Activated CD4-positive, alpha-beta memory T cell treated with anti-CD3 and anti-CD28 coated beads, Interleukin-2, amount 10 ng/mL, durations not matched to agents 7 days and 5 days (primary cell): ENCODE results near the gene HOXB9. TPM values are rescaled to one million over a fixed set of nuclear protein-coding genes. Genes with fewer than 3 reads are reported as not detected.

Source experiments
- CTCF ChIA-PET: fragments of 350-600 bp; sonication (Branson Sonifier 250); formaldehyde crosslinking; loops from one replicate; lab custom pipeline; 2021; ENCODE audit warnings: antibody characterized with exemption, inconsistent platforms; lab: Charles Lee
- POLR2A ChIA-PET: fragments of 350-600 bp; sonication (Branson Sonifier 250); formaldehyde crosslinking; loops from one replicate; lab custom pipeline; 2021; ENCODE audit warnings: antibody characterized with exemption; lab: Charles Lee
- DNase-seq: peaks from one replicate; pipeline ENCODE4 v3.0.0-alpha.2; 2020
- H3K27ac Mint-ChIP-seq: one replicate; pipeline ENCODE4 v1.8.0; 2021; ENCODE audit warnings: mild to moderate bottlenecking, mixed read lengths
- H3K27me3 Mint-ChIP-seq: one replicate; pipeline ENCODE4 v1.8.0; 2021; ENCODE audit warnings: mixed read lengths
- H3K36me3 Mint-ChIP-seq: one replicate; pipeline ENCODE4 v1.8.0; 2021; ENCODE audit warnings: low read depth, mixed read lengths
- H3K4me1 Mint-ChIP-seq: one replicate; pipeline ENCODE4 v1.8.0; 2021; ENCODE audit warnings: mixed read lengths
- H3K4me3 Mint-ChIP-seq: one replicate; pipeline ENCODE4 v1.8.0; 2021; ENCODE audit warnings: mild to moderate bottlenecking, mixed read lengths
- H3K9me3 Mint-ChIP-seq: one replicate; pipeline ENCODE4 v1.8.0; 2021; ENCODE audit warnings: mixed read lengths
- total RNA-seq, 2 experiments: library from RNA; stranded (reverse); gene quantifications; one replicate each; pipeline ENCODE4 v1.2.3, GENCODE V29; 2021

HOXB9 gene
- total RNA-seq, 2 experiments from 2014 or later = 0.88 to 1.4 TPM

- peaks cover 27% of the 10 kb centered on the region for H3K4me1 Mint-ChIP-seq
- H3K27ac Mint-ChIP-seq = no peak overlapping the region
- CTCF ChIA-PET = interaction anchor here (0.6 to 2.4 kb wide), 48 partner anchors 10 to 968 kb away, joined by 3 to 27 read pairs (median 4); partner anchors contain the start of genes ATP5MC1 and HOXB9
- H3K27me3 Mint-ChIP-seq = peaks cover 93% of the 10 kb centered on the region
- POLR2A ChIA-PET = interaction anchor here (1.1 to 2.3 kb wide), 4 partner anchors 11 to 27 kb away, joined by 3 to 10 read pairs (median 4); partner anchors contain the start of gene HOXB9
- no peaks in the 10 kb centered on the region for H3K9me3 Mint-ChIP-seq
- H3K4me3 Mint-ChIP-seq = no peak overlapping the region
- H3K36me3 Mint-ChIP-seq = no peaks in the 10 kb centered on the region
- peak; percentile 74 for DNase-seq
Observed at GRCh38 chr17:48636177-48637018, 10.2 kb upstream of the HOXB9 start.

GRCh38 chr17:48634493-48635208 is 8.5 kb upstream of the HOXB9 start:
- CTCF ChIA-PET = interaction anchor here (0.7 to 2.4 kb wide), 4 partner anchors 9 to 494 kb away, joined by 3 to 20 read pairs (median 4); partner anchors contain the start of gene HOXB9
- no peak overlapping the region for H3K4me3 Mint-ChIP-seq

GRCh38 chr17:48633266-48633677 is 7.1 kb upstream of the HOXB9 start:
- peaks cover 95% of the 10 kb centered on the region for H3K27me3 Mint-ChIP-seq
- H3K27ac Mint-ChIP-seq = no peak overlapping the region
- H3K9me3 Mint-ChIP-seq = no peaks in the 10 kb centered on the region
- ChIA-PET CTCF (interaction anchor here (0.9 to 1.4 kb wide), 3 partner anchors 9 to 32 kb away, joined by 3 read pairs; no protein-coding TSS in a partner anchor), POLR2A (no interaction called here)
- H3K36me3 Mint-ChIP-seq = no peaks in the 10 kb centered on the region
- DNase-seq = no peak
- H3K4me3 Mint-ChIP-seq = no peak overlapping the region
- peaks cover 25% of the 10 kb centered on the region for H3K4me1 Mint-ChIP-seq

More at GRCh38 chr17:48634493-48635208, 8.5 kb upstream of the HOXB9 start:
- no peaks in the 10 kb centered on the region for H3K36me3 Mint-ChIP-seq
- peaks cover 93% of the 10 kb centered on the region for H3K27me3 Mint-ChIP-seq
- H3K9me3 Mint-ChIP-seq = no peaks in the 10 kb centered on the region
- POLR2A ChIA-PET = interaction anchor here (0.9 to 2.3 kb wide), 2 partner anchors 9 to 26 kb away, joined by 3 to 10 read pairs; partner anchors contain the start of gene HOXB9
- H3K4me1 Mint-ChIP-seq = peaks cover 25% of the 10 kb centered on the region
- no peak overlapping the region for H3K27ac Mint-ChIP-seq
- no peak for DNase-seq

GRCh38 chr17:48632579-48633265 is 6.6 kb upstream of the HOXB9 start:
- no peak for DNase-seq
- no peaks in the 10 kb centered on the region for H3K36me3 Mint-ChIP-seq
- H3K4me3 Mint-ChIP-seq = no peak overlapping the region
- CTCF ChIA-PET = interaction anchor here (0.6 to 1.4 kb wide), 7 partner anchors 9 to 678 kb away, joined by 3 to 5 read pairs (median 3); partner anchors contain the start of gene HOXB5
- no peak overlapping the region for H3K27ac Mint-ChIP-seq
- H3K9me3 Mint-ChIP-seq = no peaks in the 10 kb centered on the region
- POLR2A ChIA-PET = no interaction called here
- peaks cover 95% of the 10 kb centered on the region for H3K27me3 Mint-ChIP-seq
- peaks cover 25% of the 10 kb centered on the region for H3K4me1 Mint-ChIP-seq

- Mint-ChIP-seq H3K4me3 (no peak overlapping the region), H3K4me1 (peaks cover 27% of the 10 kb centered on the region), H3K36me3 (no peaks in the 10 kb centered on the region), H3K9me3 (no peaks in the 10 kb centered on the region), H3K27ac (no peak overlapping the region), H3K27me3 (peaks cover 95% of the 10 kb centered on the region)
- CTCF ChIA-PET = interaction anchor here (0.6 to 1.4 kb wide), 8 partner anchors 10 to 677 kb away, joined by 3 to 5 read pairs (median 3); partner anchors contain the start of gene HOXB5
- POLR2A ChIA-PET = no interaction called here
- no peak for DNase-seq
Observed at GRCh38 chr17:48631693-48632578, 5.8 kb upstream of the HOXB9 start.

- CTCF ChIA-PET = interaction anchor here (0.8 to 1.1 kb wide), 3 partner anchors 10 to 94 kb away, joined by 3 read pairs; no protein-coding TSS in a partner anchor
- H3K9me3 Mint-ChIP-seq = no peaks in the 10 kb centered on the region
- H3K4me1 Mint-ChIP-seq = peaks cover 26% of the 10 kb centered on the region
- H3K27ac Mint-ChIP-seq = no peak overlapping the region
- no peak for DNase-seq
- peaks cover 94% of the 10 kb centered on the region for H3K27me3 Mint-ChIP-seq
- POLR2A ChIA-PET = no interaction called here
- no peak overlapping the region for H3K4me3 Mint-ChIP-seq
- H3K36me3 Mint-ChIP-seq = no peaks in the 10 kb centered on the region
Observed at GRCh38 chr17:48630925-48631692, 5.0 kb upstream of the HOXB9 start.

GRCh38 chr17:48630009-48630924 is 4.1 kb upstream of the HOXB9 start:
- Mint-ChIP-seq H3K9me3 (no peaks in the 10 kb centered on the region), H3K4me1 (peaks cover 28% of the 10 kb centered on the region), H3K36me3 (no peaks in the 10 kb centered on the region), H3K27ac (no peak overlapping the region), H3K27me3 (peaks cover 93% of the 10 kb centered on the region), H3K4me3 (no peak overlapping the region)
- ChIA-PET POLR2A (no interaction called here), CTCF (interaction anchor here (0.6 kb wide), 1 partner anchor 20 kb away, joined by 3 read pairs; no protein-coding TSS in a partner anchor)
- no peak for DNase-seq

- Mint-ChIP-seq H3K4me3 (no peak overlapping the region), H3K27ac (no peak overlapping the region), H3K4me1 (peaks cover 30% of the 10 kb centered on the region), H3K27me3 (peaks cover 90% of the 10 kb centered on the region), H3K36me3 (no peaks in the 10 kb centered on the region), H3K9me3 (no peaks in the 10 kb centered on the region)
- POLR2A ChIA-PET = interaction anchor here (0.8 kb wide), 1 partner anchor 11 kb away, joined by 4 read pairs; no protein-coding TSS in a partner anchor
- no peak for DNase-seq
- CTCF ChIA-PET = interaction anchor here (0.6 kb wide), 1 partner anchor 19 kb away, joined by 3 read pairs; no protein-coding TSS in a partner anchor
Observed at GRCh38 chr17:48629411-48629759, 3.2 kb upstream of the HOXB9 start.

- Mint-ChIP-seq H3K9me3 (no peaks in the 10 kb centered on the region), H3K27ac (no peak overlapping the region), H3K27me3 (peaks cover 91% of the 10 kb centered on the region), H3K36me3 (no peaks in the 10 kb centered on the region), H3K4me3 (no peak overlapping the region), H3K4me1 (peaks cover 31% of the 10 kb centered on the region)
- CTCF ChIA-PET = no interaction called here
- POLR2A ChIA-PET = interaction anchor here (0.8 kb wide), 1 partner anchor 10 kb away, joined by 4 read pairs; no protein-coding TSS in a partner anchor
- no peak for DNase-seq
Observed at GRCh38 chr17:48628649-48629410, 2.7 kb upstream of the HOXB9 start.
